Measurements from ENCODE around the gene SIT1.
"Not testable (repeated sequence)": the region's sequence is repeated elsewhere in the genome, so short reads cannot be mapped to it uniquely, and the experiment has no call there.

Gene SIT1

GRCh38 chr9:35635730-35636129, 15.0 kb downstream of the SIT1 start:
- DNase-seq: no peak

GRCh38 chr9:35629597-35629996, 21.1 kb downstream of the SIT1 start:
- no peak for DNase-seq

- DNase-seq: no peak
Observed at GRCh38 chr9:35628389-35628991, 22.2 kb downstream of the SIT1 start.

- no peak for DNase-seq
Observed at GRCh38 chr9:35627575-35627974, 23.2 kb downstream of the SIT1 start.

GRCh38 chr9:35619800-35620158, 31.0 kb downstream of the SIT1 start:
- DNase-seq: no peak

- DNase-seq: peak; percentile 81
Observed at GRCh38 chr9:35618854-35619799, 31.6 kb downstream of the SIT1 start.

GRCh38 chr9:35618325-35618727, 32.4 kb downstream of the SIT1 start, which contains the start of gene CD72:
TSS of gene CD72 (minus strand) at chr9:35618413. CDS start at chr9:35618303, 110 bp downstream.
- DNase-seq: no peak

GRCh38 chr9:35617548-35617947, 33.2 kb downstream of the SIT1 start:
- DNase-seq: no peak

GRCh38 chr9:35616681-35617459, 33.9 kb downstream of the SIT1 start:
- peak; percentile 88 for DNase-seq

GRCh38 chr9:35615981-35616680, 34.6 kb downstream of the SIT1 start:
- no peak for DNase-seq

GRCh38 chr9:35612843-35613242, 37.9 kb downstream of the SIT1 start:
- DNase-seq: no peak

GRCh38 chr9:35612066-35612465, 38.7 kb downstream of the SIT1 start:
- DNase-seq: not testable (repeated sequence)

- DNase-seq: peak; percentile 74
Observed at GRCh38 chr9:35611230-35611797, 39.4 kb downstream of the SIT1 start.

GRCh38 chr9:35609820-35610163, 40.9 kb downstream of the SIT1 start:
- DNase-seq: no peak

GRCh38 chr9:35609001-35609819, 41.5 kb downstream of the SIT1 start:
- no peak for DNase-seq

- DNase-seq: no peak
Observed at GRCh38 chr9:35608221-35608620, 42.5 kb downstream of the SIT1 start.

GRCh38 chr9:35606726-35607125, 44.0 kb downstream of the SIT1 start:
- DNase-seq: no peak

GRCh38 chr9:35606138-35606504, 44.6 kb downstream of the SIT1 start:
- DNase-seq: no peak

- DNase-seq: peak; percentile 72
Observed at GRCh38 chr9:35605351-35606137, 45.2 kb downstream of the SIT1 start.

- peak; percentile 92 for DNase-seq
Observed at GRCh38 chr9:35604578-35605350, 46.0 kb downstream of the SIT1 start, which contains the start of gene TESK1. TSS of gene TESK1 (plus strand) at chr9:35605262. CDS start at chr9:35605620, 358 bp downstream.

Data from activated CD8-positive, alpha-beta memory T cell treated with anti-CD3 and anti-CD28 coated beads for 24 hours (primary cell).